ENCODE results near the gene FAM13A. TPM values are rescaled to one million over a fixed set of nuclear protein-coding genes. Genes with fewer than 3 reads are reported as not detected.
A peak's percentile ranks its signal among the peaks of the same experiment; 100 is the strongest.

FAM13A gene
- total RNA-seq, 4 donors from 2014 or later: 72.3 to 105 (median 90.0) TPM

- Histone ChIP-seq H3K36me3 (peaks cover 0 to 71% (median 0%) of the 10 kb centered on the region in 3 donors), H3K27ac (no peak overlapping the region), H3K4me3 (no peak overlapping the region), H3K27me3 (no peaks in the 10 kb centered on the region), H3K4me1 (no peaks in the 10 kb centered on the region), H3K9me3 (no peaks in the 10 kb centered on the region)
- no peak for TF ChIP-seq CTCF (IDR thresholded peaks at IDR 0.05)
- TF ChIP-seq POLR2A (IDR thresholded peaks at IDR 0.05): no peak
- DNase-seq: no peak
These were observed 314.4 kb downstream of the FAM13A start for GRCh38 chr4:88742561-88742960.

GRCh38 chr4:88738180-88738579 is 318.8 kb downstream of the FAM13A start:
- Histone ChIP-seq H3K27ac (peak overlapping the region in 1 of 4 donors; percentile 9), H3K4me3 (no peak overlapping the region), H3K4me1 (no peaks in the 10 kb centered on the region), H3K27me3 (no peaks in the 10 kb centered on the region), H3K36me3 (peaks cover 0 to 45% (median 0%) of the 10 kb centered on the region in 3 donors), H3K9me3 (no peaks in the 10 kb centered on the region)
- no peak for DNase-seq
- TF ChIP-seq CTCF (IDR thresholded peaks at IDR 0.05): no peak
- TF ChIP-seq POLR2A (IDR thresholded peaks at IDR 0.05): no peak

GRCh38 chr4:88737307-88737941 is 319.6 kb downstream of the FAM13A start:
- H3K27ac ChIP-seq: peak overlapping the region in 1 of 4 donors; percentile 9
- H3K36me3 ChIP-seq: peaks cover 0 to 45% (median 0%) of the 10 kb centered on the region in 3 donors
- no peak overlapping the region for H3K4me3 ChIP-seq
- H3K27me3 ChIP-seq: no peaks in the 10 kb centered on the region
- H3K4me1 ChIP-seq: no peaks in the 10 kb centered on the region
- peak in 1 of 3 donors; percentile 25 for DNase-seq
- no peaks in the 10 kb centered on the region for H3K9me3 ChIP-seq
- no peak for TF ChIP-seq CTCF (IDR thresholded peaks at IDR 0.05)

DNA sequence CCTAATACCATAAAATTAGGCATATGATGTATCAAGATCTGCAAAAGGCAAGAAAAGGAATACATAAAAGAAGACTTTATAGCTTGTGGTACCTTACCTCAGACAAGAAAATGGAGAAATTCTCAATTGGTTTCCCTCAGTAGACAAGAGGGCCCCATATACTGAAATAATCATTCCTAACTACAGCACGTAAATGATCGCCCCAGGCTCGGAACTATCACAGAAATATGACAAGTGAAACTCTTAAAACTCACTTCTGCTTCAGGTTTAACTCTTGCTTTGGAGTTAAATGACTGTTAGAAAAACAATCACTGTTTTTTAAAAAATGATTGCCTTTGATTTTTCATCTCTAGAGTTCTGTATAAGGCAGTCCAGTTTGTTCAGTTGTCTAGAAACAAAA is 320.7 kb downstream of the FAM13A start:
- Histone ChIP-seq H3K36me3 (peaks cover 0 to 47% (median 0%) of the 10 kb centered on the region in 3 donors), H3K27me3 (no peaks in the 10 kb centered on the region), H3K4me3 (no peak overlapping the region), H3K9me3 (no peaks in the 10 kb centered on the region), H3K4me1 (no peaks in the 10 kb centered on the region), H3K27ac (no peak overlapping the region)
- DNase-seq: no peak
- TF ChIP-seq POLR2A (IDR thresholded peaks at IDR 0.05) (no peak), CTCF (IDR thresholded peaks at IDR 0.05) (no peak)

DNA sequence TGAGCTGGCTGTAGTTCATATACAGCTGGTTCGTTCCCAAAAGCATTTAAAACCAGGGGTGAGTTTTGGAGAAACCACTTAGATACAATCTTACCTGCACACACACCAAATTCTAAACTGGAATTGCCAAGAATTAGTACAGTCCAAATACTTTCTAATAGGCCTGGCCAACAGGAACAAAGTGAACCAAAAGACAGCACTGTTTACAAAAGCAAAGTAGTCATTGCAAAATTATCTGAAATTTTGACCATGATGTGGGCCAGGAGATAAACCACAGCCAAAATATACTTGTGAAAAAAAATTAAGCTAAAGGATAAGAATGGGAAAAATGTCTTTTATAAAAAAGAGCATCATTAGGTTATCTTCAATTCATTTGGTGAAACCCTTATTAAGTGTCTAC is 321.4 kb downstream of the FAM13A start:
- no peak for DNase-seq
- H3K36me3 ChIP-seq: peaks cover 0 to 48% (median 0%) of the 10 kb centered on the region in 3 donors
- H3K27ac ChIP-seq: no peak overlapping the region
- no peaks in the 10 kb centered on the region for H3K9me3 ChIP-seq
- H3K27me3 ChIP-seq: no peaks in the 10 kb centered on the region
- H3K4me1 ChIP-seq: no peaks in the 10 kb centered on the region
- H3K4me3 ChIP-seq: no peak overlapping the region
- TF ChIP-seq POLR2A (IDR thresholded peaks at IDR 0.05) (no peak), CTCF (IDR thresholded peaks at IDR 0.05) (no peak)
